ENCODE data around the gene CDT1.

DNA sequence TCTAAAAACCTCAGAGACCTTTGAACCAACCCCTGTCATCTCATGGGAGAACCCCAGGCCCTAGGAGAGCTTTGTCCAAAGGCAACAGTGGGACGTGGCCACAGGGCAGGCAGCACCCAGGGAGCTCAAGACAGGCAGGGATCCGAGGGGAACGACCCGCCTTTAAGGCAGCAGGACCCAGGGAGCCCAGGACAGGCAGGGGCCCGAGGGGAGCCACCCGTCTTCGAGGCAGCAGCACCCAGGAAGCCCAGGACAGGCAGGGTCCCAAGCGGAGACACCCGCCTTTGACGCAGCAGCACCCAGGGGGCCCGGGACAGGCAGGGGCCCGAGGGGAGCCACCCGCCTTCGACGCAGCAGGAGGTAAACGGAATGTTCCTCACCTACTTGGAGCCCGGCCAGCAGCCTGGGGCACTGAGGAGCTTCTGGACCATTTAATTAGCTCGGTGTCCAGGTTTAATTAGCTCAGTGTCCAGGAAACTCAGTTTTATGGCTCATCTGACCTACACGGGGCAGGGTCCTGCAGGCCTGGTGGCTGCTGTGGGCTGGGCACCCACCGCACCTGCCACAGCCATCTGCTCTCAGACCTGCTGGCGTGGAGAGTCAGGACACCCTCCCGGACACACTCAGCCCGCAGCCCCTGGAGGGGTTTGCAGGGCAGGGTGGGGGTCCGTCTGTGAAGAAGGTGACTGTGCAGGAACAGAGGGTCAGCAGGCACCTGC is 43.0 kb upstream of the CDT1 start:
- TF ChIP-seq POLR2A (IDR thresholded peaks at IDR 0.05; ENCODE audit: low read depth, low read length) (no peak), POLR2AphosphoS5 (IDR thresholded peaks at IDR 0.05; ENCODE audit: low read depth, low read length) (no peak)
